GM18951 (cell line): ENCODE results near the gene SLC2A8.

Experiments
- POLR2A ChIP-seq: IDR thresholded peaks from 4 replicates; pipeline ENCODE4 v1.6.1; 2011; ENCODE audit warnings: mild to moderate bottlenecking; ENCODE audit not compliant: insufficient read length, insufficient read depth; ENCODE audit errors: extremely low read depth
- in situ Hi-C: fragments of 300-500 bp; cut with MboI; formaldehyde crosslinking; loops from one replicate; pipeline ENCODE4 v1.12.0; 2022; ENCODE audit warnings: low sequenced_read_pairs, mixed read lengths, inconsistent platforms; ENCODE audit not compliant: unreplicated experiment

The SLC2A8 gene

GRCh38 chr9:127455324-127455992, 58.5 kb downstream of the SLC2A8 start:
- TF ChIP-seq POLR2A: no peak
- in situ Hi-C loops: no loop called here

- no peak for TF ChIP-seq POLR2A
Observed at GRCh38 chr9:127457191-127457878, 60.4 kb downstream of the SLC2A8 start.

More at GRCh38 chr9:127457191-127457878, 60.4 kb downstream of the SLC2A8 start:
- in situ Hi-C loops: no loop called here
